Measurements from ENCODE around the gene GTSE1. TPM values are rescaled to one million over a fixed set of nuclear protein-coding genes. Genes with fewer than 3 reads are reported as not detected.

The GTSE1 gene
- total and polyA plus RNA-seq, 2 of the 13 experiments (the other 11 are each of a cell fraction or from before 2014, with no cell fraction given): 10.7 to 13.5 TPM

DNA sequence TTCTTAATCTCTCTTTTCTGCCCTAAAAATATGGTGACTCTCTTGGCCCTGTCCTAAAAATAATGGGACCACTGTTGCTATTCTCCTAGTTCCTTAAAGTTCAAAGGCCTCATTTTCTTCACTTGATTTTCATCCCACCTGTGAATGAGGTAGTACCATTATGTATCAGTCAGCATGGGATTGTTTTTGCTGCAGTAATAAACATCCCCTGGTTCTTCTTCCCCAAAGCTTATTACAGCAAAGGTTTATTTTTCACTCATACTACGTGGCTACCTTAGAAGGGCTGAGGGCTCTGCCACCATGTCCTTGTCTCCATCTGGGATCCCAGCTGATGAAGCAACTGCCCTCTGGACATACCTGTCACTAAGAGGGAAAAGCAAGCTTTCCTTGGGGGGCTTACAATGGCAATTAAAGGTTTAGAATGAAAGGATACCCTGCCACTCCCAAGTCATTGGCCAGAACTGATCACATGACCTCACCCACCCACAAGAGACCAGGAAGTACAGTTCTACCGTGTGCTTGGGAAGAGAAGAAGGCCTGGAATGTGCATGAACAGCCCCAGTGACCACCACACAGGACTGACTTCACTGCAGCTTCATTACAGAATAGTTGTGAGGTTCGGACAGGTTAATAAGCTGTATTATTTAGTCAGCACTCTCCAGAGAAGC lies 21.1 kb upstream of the GTSE1 start (continued):
- TF ChIP-seq ZNF878 (CRISPR knock-in tag; IDR thresholded peaks at IDR 0.05) (no peak), MIER3 (CRISPR knock-in tag; IDR thresholded peaks at IDR 0.05; ENCODE audit: borderline replicate concordance) (no peak), REXO4 (CRISPR knock-in tag; IDR thresholded peaks at IDR 0.05; ENCODE audit: borderline replicate concordance) (no peak), ZNF563 (CRISPR knock-in tag; IDR thresholded peaks at IDR 0.05) (no peak), NFYB (CRISPR knock-in tag; IDR thresholded peaks at IDR 0.05) (peak; percentile 81), TAF1 (CRISPR knock-in tag; IDR thresholded peaks at IDR 0.05) (no peak), RBFOX2 (IDR thresholded peaks at IDR 0.05; ENCODE audit: low read depth, low read length) (peak; percentile 11; the same call in 1 of the 2 replicates), ZNF12 (CRISPR knock-in tag; IDR thresholded peaks at IDR 0.05) (peak; percentile 98), ZNF33B (CRISPR knock-in tag; IDR thresholded peaks at IDR 0.05) (no peak), NFYC (CRISPR knock-in tag; IDR thresholded peaks at IDR 0.05) (peak; percentile 61), ZNF205 (CRISPR knock-in tag; IDR thresholded peaks at IDR 0.05) (no peak), POLR2AphosphoS2 (IDR thresholded peaks at IDR 0.05; ENCODE audit: low read depth, low read length) (peak; percentile 19; the same call in 1 of the 2 replicates), ZNF530 (CRISPR knock-in tag; IDR thresholded peaks at IDR 0.05; ENCODE audit: low read depth) (no peak), KLF15 (CRISPR knock-in tag; IDR thresholded peaks at IDR 0.05; ENCODE audit: borderline replicate concordance) (no peak)
- TF ChIP-seq, protein P1, sequence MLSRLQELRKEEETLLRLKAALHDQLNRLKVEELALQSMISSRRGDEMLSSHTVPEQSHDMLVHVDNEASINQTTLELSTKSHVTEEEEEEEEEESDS (CRISPR knock-in tag; IDR thresholded peaks at IDR 0.05; ENCODE audit: borderline replicate concordance): no peak
- TF ChIP-seq, protein P2, sequence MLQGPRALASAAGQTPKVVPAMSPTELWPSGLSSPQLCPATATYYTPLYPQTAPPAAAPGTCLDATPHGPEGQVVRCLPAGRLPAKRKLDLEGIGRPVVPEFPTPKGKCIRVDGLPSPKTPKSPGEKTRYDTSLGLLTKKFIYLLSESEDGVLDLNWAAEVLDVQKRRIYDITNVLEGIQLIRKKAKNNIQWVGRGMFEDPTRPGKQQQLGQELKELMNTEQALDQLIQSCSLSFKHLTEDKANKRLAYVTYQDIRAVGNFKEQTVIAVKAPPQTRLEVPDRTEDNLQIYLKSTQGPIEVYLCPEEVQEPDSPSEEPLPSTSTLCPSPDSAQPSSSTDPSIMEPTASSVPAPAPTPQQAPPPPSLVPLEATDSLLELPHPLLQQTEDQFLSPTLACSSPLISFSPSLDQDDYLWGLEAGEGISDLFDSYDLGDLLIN (CRISPR knock-in tag; IDR thresholded peaks at IDR 0.05; ENCODE audit: borderline replicate concordance): no peak
- TF ChIP-seq, protein P3, sequence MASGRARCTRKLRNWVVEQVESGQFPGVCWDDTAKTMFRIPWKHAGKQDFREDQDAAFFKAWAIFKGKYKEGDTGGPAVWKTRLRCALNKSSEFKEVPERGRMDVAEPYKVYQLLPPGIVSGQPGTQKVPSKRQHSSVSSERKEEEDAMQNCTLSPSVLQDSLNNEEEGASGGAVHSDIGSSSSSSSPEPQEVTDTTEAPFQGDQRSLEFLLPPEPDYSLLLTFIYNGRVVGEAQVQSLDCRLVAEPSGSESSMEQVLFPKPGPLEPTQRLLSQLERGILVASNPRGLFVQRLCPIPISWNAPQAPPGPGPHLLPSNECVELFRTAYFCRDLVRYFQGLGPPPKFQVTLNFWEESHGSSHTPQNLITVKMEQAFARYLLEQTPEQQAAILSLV (CRISPR knock-in tag; IDR thresholded peaks at IDR 0.05; ENCODE audit: borderline replicate concordance): no peak
- TF ChIP-seq, protein P4, sequence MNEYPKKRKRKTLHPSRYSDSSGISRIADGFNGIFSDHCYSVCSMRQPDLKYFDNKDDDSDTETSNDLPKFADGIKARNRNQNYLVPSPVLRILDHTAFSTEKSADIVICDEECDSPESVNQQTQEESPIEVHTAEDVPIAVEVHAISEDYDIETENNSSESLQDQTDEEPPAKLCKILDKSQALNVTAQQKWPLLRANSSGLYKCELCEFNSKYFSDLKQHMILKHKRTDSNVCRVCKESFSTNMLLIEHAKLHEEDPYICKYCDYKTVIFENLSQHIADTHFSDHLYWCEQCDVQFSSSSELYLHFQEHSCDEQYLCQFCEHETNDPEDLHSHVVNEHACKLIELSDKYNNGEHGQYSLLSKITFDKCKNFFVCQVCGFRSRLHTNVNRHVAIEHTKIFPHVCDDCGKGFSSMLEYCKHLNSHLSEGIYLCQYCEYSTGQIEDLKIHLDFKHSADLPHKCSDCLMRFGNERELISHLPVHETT (CRISPR knock-in tag; conservative IDR thresholded peaks at IDR 0.05): no peak
- TF ChIP-seq, protein P5, sequence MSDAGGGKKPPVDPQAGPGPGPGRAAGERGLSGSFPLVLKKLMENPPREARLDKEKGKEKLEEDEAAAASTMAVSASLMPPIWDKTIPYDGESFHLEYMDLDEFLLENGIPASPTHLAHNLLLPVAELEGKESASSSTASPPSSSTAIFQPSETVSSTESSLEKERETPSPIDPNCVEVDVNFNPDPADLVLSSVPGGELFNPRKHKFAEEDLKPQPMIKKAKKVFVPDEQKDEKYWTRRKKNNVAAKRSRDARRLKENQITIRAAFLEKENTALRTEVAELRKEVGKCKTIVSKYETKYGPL (CRISPR knock-in tag; IDR thresholded peaks at IDR 0.05): no peak

All from HepG2 (cell line).